Stimulated activated CD4-positive, alpha-beta T cell treated with anti-CD3 and anti-CD28 coated beads, Interleukin-15, amount 100 ng/mL, for 48 hours (primary cell): ENCODE measurements around the gene KDM4B.

Source experiments
- DNase-seq, 2 donors: peaks; one replicate each; pipeline ENCODE4 v3.0.0-alpha.2; 2020; ENCODE audit warnings: low read depth in 2 of 2

KDM4B gene

DNA sequence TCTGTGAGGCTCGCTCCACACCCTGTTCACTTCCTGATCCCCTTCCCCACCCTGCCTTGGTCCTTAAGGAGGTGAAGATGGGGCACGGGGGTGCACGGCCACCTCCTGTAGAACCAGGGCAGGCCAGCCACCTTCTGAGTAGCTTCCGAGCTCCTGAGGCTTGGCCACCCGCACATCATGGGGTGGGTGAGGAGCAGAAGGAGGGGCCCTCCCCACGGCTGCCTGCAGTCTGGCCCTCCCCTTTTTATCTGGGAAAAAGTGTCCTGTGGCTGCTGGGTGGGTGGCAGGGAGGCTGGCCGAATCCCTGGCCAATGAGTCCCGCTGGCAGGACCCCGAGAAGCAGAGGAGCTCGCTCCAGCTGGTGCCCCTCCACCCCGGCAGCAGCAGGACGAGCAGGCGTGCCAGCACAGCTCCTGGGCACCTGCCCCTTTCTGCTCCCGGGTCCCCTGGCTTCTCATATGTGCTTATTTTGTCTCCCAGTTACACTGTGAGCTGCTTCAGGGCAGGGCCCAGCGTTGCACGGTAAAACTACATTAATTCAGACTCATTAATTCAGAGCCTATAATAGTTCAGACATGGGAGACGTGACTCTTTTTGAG lies 135.0 kb downstream of the KDM4B start:
- DNase-seq = no peak

- no peak for DNase-seq
Observed at GRCh38 chr19:5104871-5105351, 136.0 kb downstream of the KDM4B start.

- DNase-seq = no peak
Observed at GRCh38 chr19:5106191-5106726, 137.3 kb downstream of the KDM4B start.

DNA sequence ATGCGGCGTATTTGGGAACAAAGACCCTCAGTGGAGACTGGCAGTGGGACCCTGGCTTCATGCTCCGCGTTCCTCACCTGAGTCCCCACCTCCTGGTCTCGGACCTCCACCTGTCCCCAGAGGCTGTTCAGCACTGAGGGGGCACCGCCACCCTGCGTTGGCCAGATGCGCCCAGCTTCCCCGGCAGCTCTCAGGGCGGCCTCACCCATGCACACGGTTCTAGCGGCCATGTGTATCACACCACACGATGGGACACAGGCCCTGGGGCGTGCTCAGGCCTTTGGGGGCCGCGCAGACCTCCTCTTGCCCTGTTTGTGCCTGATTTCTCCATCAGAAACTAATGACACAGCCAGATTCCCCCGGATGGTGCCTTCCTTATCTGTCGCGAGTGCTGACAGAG lies 138.1 kb downstream of the KDM4B start:
- no peak for DNase-seq

DNA sequence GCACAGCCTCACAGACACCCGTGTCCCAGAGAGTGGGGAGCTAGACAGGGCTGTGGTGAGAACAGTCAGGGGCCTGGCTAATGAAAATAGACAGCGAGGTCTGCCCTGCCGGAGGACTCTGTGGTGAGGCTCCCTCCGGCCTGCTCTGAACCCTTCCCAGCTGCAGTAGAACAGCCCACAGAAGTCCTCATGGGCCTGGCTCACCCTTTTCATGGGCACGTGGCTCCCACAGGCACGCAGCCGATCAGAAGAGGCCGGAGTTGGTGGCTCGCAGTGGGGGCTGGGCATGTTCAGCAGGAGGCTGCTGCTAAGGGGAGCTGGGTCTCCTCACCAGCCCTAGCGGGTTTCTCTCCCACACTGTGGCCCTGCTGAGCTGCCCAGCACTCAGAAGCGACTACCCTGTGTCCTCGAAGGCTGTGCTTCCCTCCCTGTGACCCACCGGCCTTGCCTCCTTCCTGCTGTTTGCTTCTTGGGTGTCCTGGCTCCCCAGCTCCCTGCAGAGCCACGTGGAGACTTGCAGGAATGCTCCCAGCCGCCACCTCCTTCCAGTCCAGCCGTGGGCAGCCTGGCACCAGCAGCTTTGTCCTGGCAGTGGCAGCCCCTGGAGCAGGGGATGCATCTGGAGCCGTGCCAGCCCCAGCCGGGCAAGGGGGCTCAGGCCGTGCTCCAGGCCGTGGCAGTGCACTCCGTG lies 138.7 kb downstream of the KDM4B start:
- no peak for DNase-seq

GRCh38 chr19:5108123-5108596 lies 139.2 kb downstream of the KDM4B start:
- no peak for DNase-seq

DNA sequence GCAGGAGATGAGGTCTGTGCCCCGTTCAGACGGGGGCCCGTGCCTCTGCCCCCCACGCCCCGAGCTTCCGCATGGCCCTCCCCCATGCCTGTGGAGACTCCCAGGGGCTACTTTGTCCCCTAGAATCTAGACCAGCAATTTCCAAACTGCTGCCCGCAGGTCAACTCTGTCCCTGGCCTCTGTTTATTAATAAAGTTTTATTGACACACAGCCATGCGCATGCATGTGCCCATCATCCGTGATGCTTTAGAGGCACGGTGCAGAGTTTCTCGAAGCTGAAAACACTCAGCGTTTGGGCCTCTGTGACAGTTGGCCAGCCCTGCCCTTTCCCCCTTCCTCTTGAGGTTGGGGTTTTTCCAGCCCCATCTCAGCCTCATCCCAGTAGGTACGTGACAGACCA lies 140.0 kb downstream of the KDM4B start:
- no peak for DNase-seq

DNA sequence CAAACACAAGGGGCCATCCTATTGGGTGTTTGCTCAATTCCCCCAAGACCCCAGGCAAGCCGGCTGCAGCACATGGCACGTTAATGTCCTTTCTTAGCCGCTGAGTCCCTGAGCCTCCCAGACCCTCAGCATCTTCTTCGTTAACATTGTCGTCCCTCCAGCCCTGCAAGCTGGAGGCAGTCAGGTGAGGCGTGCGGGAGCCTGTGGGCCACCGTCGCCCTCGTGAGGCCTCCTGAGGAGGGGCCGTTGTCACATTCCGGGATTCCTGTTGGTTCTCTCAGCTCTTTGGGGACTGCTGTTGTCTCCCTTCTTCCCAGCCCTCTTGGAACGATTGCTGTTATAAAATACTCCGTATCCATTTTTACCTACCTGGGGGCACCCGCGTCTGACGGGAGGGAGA lies 140.6 kb downstream of the KDM4B start:
- DNase-seq = no peak

- DNase-seq = no peak
Observed at GRCh38 chr19:5110546-5110945, 141.6 kb downstream of the KDM4B start.

GRCh38 chr19:5111051-5111450 lies 142.1 kb downstream of the KDM4B start:
- DNase-seq = no peak

- DNase-seq = no peak
Observed at GRCh38 chr19:5112175-5112574, 143.3 kb downstream of the KDM4B start.

DNA sequence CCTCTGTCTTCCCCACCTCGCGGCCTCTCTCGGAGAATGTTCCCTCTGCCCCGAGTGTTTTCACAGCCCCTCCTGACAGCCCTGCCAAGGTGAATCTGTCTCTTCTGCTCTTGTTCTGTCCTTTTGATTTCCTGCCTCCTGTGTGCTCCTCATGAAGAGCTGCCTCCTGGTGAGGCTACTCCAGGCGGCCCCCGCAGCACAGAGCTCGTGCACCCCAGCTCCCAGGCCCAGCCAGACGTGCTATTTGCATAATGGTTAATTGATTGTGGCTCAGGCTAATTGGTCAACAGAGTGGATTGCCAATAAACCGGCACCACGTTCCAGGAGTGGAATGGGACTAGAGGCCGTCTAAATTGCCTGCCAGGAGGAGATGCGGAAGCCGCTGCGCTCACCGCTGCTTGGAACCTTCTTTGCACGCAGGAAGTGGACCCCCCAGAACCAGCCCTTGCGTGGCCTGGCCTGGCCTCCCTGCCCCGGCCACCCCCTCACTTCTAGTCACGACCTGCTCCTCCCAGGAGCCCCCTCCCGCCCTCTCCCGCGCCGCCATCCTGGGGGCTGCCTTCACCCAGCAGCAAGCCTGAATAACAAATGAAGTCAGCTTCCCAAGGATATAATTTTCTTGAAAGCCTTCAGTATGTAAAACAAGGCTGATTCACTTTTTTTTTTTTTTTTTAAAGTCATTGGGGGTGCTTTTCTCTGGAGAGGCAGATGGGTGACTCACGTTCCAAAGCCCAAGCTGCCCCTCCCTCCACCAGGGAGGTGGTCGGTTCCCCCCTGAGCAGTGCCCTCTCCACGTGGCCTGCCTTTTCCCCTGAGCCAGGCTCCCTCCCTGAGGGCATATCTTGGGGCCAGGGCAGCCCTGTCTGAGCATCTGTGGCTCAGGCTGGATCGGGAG lies 144.0 kb downstream of the KDM4B start:
- DNase-seq = no peak

DNA sequence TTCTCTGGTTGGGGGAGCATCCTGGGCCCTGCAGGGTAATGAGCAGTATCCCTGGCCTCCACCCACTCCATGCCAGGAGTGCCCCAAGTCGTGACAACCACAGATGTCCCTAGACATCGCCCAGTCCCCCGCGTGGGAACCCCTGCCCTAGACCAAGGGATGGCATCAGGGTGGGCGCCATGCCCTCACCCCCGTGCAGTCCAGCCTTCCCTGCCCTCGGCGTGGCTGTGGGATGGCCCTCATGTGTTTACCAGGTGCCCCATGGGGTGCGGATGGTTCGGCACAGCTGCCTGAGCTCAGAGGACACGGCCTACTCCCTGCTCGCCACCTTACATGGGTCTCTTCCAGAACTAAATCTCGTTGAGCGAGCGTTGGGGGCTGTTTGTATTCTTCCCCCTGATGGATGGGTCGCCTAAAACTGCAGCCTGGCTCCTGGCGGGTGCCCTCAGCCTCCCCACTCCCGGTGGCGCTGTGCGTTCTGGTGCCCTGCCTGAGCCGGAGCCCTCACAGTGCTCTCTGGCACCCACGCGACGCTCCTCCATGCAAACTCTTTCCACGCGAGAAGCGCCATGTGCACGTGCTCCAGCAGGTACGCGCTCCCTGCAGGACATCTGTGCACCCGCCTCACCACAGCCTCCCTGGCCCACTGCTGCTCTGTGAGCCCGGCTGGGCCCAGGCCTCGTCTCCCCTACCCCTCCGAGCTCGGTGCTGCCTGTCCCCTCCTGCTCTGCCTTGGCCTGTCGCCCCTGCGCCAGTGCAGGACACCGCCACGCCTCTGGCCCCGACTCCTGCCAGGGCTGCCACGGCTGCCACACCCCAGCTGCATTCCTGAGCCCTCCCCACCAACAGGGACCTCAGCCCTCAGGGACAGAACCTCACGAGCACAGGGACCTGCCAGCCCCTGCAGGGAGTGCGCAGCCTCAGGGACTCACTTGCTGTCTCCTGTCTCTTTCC lies 145.0 kb downstream of the KDM4B start:
- no peak for DNase-seq

- DNase-seq = no peak
Observed at GRCh38 chr19:5114727-5115126, 145.8 kb downstream of the KDM4B start.

DNA sequence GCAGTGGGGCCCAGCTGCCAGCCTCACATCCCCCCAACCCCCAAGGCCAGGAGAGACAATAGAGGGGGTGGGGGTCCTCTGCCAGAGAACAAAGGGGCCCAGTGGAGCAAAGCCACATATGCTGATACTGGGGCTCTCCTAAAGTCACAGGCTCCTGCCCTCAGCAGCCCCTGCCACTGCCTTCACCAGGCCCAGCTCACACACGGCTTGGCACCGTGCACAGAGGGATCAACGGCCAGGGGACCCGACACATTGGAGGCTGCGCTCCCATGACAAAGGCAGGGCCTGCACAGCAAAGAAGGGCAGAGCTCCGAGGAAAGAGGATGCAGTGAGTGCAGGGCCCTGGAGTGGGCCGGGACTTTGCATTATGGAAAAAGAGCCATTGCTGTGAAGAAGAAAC lies 146.4 kb downstream of the KDM4B start:
- no peak for DNase-seq

- no peak for DNase-seq
Observed at GRCh38 chr19:5115771-5116202, 146.9 kb downstream of the KDM4B start.

GRCh38 chr19:5116292-5116691 lies 147.4 kb downstream of the KDM4B start:
- no peak for DNase-seq

DNA sequence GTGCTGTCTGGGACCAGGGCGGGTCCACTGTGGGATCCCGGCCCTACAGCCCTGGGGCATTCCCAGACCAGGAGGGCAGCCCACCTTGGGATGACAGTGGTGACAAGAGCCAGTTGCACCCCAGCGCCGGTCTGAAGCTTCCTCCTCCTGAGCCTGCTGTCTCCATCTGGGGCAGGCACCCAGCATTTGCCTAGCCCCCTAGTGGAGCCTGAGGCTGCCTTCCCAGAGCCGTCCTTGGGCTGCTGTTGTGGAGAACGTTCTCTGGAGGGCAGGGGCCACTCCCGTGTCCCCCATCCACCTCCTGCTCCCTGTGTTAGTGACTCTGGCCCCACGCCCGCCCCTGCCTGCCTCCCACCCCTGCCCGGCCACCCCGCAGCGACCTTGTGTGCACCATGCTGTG lies 148.5 kb downstream of the KDM4B start:
- DNase-seq = no peak

DNA sequence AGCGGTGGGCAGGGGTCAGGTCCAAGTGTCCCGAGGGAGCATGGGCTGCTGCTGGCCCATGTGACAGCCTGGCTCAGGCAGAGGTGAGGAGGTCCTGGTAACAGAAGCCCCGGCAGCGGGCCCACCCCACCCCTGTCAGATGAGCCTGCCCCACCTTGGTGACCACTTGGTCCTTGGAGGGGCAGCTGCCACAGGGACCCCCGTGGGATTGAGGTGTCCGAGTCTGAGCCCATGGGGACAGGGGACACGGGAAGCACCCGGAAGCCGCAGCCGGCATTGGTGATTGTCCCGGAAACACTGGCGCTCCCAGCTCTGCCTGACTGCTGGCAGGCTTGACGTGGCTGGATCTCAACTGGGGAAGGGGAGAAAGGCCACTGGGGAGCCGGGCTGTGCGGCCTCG lies 149.1 kb downstream of the KDM4B start:
- no peak for DNase-seq

DNA sequence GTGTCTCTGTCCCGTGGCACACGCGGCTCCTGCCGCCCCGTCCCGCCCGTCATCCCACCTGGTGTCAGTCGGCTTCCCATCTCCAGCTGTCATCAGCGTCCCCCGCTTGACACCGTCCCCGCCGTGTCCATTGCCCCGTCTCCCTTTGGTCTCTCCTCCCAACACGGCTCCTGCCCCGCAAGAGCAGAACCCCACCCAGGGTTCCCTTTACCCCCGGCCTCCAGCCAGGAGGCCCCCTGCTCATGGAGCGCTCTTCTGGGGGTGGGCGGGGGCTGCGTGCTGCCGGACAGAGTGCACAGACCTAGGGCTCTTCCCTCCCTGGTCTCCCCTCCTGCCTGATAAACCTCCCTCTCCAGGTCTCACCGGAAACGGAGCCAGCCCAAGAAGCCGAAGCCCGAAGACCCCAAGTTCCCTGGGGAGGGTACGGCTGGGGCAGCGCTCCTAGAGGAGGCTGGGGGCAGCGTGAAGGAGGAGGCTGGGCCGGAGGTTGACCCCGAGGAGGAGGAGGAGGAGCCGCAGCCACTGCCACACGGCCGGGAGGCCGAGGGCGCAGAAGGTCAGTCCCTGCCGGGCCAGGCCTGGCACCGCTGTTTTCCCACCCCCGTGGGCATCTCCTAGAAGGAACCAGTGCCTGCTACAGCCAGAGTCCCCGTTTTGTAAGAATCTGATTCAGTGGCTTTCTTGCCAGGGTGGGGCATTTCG lies 150.5 kb downstream of the KDM4B start:
- DNase-seq = no peak
